Daoy (cell line): ENCODE data around the gene C11orf42. TPM values are rescaled to one million over a fixed set of nuclear protein-coding genes. Genes with fewer than 3 reads are reported as not detected.

ENCODE experiments used
- DNase-seq: peaks from one replicate; pipeline ENCODE4 v3.0.0-alpha.2; 2015; ENCODE audit warnings: low read depth
- total RNA-seq: library from RNA; depleted of rRNA; stranded (reverse); fragments of >200 nt; shearing (Covaris generic); gene quantifications from 2 replicates; pipeline ENCODE4 v1.2.3, GENCODE V29; 2014; rRNA removed

The C11orf42 gene
- total RNA-seq, 1 experiment from 2014 or later, result not detected

- no peak for DNase-seq
Observed at GRCh38 chr11:6253197-6253596, 47.8 kb downstream of the C11orf42 start.

- no peak for DNase-seq
Observed at GRCh38 chr11:6258141-6258540, 52.8 kb downstream of the C11orf42 start.

GRCh38 chr11:6258571-6259081, 53.3 kb downstream of the C11orf42 start:
- DNase-seq, result no peak

GRCh38 chr11:6260207-6260726, 54.9 kb downstream of the C11orf42 start:
- no peak for DNase-seq

Other genes with a start within 250 kb of the C11orf42 start
- gene OR56A5, start 237.1 kb upstream of the C11orf42 start, total RNA-seq, result not detected in 2 replicates
- not detected in 2 replicates for gene OR52L1, start 218.6 kb upstream of the C11orf42 start, total RNA-seq
- gene OR56A4, start 198.6 kb upstream of the C11orf42 start, total RNA-seq, result not detected in 2 replicates
- under 0.01 TPM in 1 of 2 replicates, not detected in the other for gene OR56A1, start 174.8 kb upstream of the C11orf42 start, total RNA-seq
- gene OR56B4, start 97.9 kb upstream of the C11orf42 start, total RNA-seq, result not detected in 2 replicates
- gene OR52B2, start 35.2 kb upstream of the C11orf42 start, total RNA-seq, result not detected in 2 replicates
- gene OR52W1, start 6.3 kb upstream of the C11orf42 start, total RNA-seq, result not detected in 2 replicates
- gene FHIP1B, start 29.1 kb downstream of the C11orf42 start, total RNA-seq, result 10.6 and 14.9 TPM in 2 replicates
- not detected in 2 replicates for gene CNGA4, start 33.5 kb downstream of the C11orf42 start, total RNA-seq
- not detected in 2 replicates for gene CCKBR, start 54.3 kb downstream of the C11orf42 start, total RNA-seq
- gene CAVIN3, start 114.9 kb downstream of the C11orf42 start, total RNA-seq, result 173 and 189 TPM in 2 replicates
- 7.5 and 10.9 TPM in 2 replicates for gene SMPD1, start 184.9 kb downstream of the C11orf42 start, total RNA-seq
- 6.2 and 6.7 TPM in 2 replicates for gene APBB1, start 213.5 kb downstream of the C11orf42 start, total RNA-seq
- gene HPX, start 235.4 kb downstream of the C11orf42 start, total RNA-seq, result 0.06 TPM in 1 of 2 replicates, not detected in the other